ENCODE data around the gene MYF5.

Gene MYF5

DNA sequence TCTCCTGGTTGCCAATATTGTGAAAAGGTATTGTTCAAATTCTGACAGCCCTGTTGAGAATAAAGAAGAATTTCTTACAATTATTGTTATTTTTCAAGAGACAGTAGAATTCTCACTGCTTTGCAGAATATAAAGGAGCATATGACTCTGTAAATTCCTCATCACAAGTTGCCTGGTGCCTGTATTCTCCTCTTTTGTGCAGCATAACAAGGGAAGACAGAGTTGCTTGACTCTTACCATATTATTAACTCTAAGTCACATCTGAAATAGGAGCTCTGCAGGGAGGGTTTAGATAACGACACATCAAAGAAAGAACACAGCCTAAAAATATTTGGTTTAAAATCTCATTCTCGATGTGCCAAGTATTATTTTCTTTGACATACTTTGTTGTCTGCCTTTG is 31.1 kb downstream of the MYF5 start:
- H3K4me3 ChIP-seq (ENCODE audit: low read length), result no peak overlapping the region
- H3K9ac ChIP-seq (ENCODE audit: low read length), result no peak overlapping the region
- no peaks in the 10 kb centered on the region for H3K27me3 ChIP-seq (ENCODE audit: control insufficient read depth, insufficient read depth, low read length)
- H3K4me1 ChIP-seq (ENCODE audit: control insufficient read depth, insufficient read depth, low read length), result no peaks in the 10 kb centered on the region
- no peak overlapping the region for H3K27ac ChIP-seq (ENCODE audit: low read depth, low read length)
- no peaks in the 10 kb centered on the region for H3K36me3 ChIP-seq (ENCODE audit: control insufficient read depth, insufficient read depth, low read length)

DNA sequence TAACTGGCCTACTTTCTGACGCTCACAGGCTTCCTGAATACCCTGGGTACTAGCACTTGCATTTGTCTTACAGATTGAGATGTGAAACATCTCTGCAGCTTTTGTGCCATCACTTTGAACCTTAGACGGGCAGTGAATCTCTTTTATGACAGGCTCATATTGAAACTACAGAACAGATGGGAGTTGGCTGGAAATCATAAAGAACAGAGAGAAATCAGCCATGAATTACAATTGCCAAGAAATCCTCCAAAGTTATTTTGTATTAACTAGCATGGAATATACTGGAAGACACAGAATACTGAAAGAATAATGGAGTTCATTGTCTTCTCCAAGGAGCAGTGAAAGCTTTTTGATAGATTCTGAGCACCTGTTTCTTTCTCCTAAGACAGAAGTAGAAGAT is 32.7 kb downstream of the MYF5 start:
- no peaks in the 10 kb centered on the region for H3K4me1 ChIP-seq (ENCODE audit: control insufficient read depth, insufficient read depth, low read length)
- no peaks in the 10 kb centered on the region for H3K36me3 ChIP-seq (ENCODE audit: control insufficient read depth, insufficient read depth, low read length)
- H3K4me3 ChIP-seq (ENCODE audit: low read length), result no peak overlapping the region
- H3K9ac ChIP-seq (ENCODE audit: low read length), result no peak overlapping the region
- H3K27me3 ChIP-seq (ENCODE audit: control insufficient read depth, insufficient read depth, low read length), result no peaks in the 10 kb centered on the region
- H3K27ac ChIP-seq (ENCODE audit: low read depth, low read length), result no peak overlapping the region

DNA sequence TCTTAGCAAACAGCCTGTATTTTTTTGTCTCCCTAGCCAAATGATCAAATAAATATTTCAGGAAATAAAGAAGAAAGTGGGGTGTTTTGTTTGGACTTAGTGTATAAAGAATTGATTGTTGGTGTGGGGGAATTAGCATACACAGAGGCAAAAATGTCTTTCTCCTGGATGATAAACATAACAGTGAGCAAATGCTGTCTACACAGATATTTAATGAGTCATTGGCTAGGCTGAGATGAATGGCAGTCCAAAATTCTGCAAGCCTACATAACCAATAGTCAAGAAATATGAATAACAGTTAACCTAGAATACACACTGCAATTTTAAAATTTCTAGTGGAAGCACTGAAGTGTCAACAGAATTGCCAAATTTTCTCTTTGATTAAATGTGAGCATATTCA is 35.8 kb downstream of the MYF5 start:
- Histone ChIP-seq H3K9ac (ENCODE audit: low read length) (no peak overlapping the region), H3K36me3 (ENCODE audit: control insufficient read depth, insufficient read depth, low read length) (no peaks in the 10 kb centered on the region), H3K27me3 (ENCODE audit: control insufficient read depth, insufficient read depth, low read length) (no peaks in the 10 kb centered on the region), H3K4me3 (ENCODE audit: low read length) (no peak overlapping the region), H3K27ac (ENCODE audit: low read depth, low read length) (no peak overlapping the region), H3K4me1 (ENCODE audit: control insufficient read depth, insufficient read depth, low read length) (no peaks in the 10 kb centered on the region)

DNA sequence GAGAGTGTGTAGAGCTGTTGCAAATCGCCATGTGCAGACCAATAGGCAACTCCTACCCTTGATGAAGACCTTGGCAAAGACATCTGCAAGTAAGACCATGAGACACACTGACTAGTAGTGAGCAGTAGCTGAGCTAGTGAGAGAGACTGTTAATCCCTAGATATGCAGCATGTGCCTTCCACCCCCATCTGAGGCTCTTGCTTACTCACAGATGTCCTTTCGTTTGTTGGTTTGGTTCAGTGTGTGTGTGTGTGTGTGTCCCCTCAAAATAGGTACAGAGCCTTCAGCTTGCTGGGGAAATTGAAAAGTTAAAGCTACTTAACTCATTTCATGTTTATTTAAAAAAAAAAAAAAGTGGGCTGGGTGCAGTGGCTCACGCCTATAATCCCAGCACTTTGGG is 37.6 kb downstream of the MYF5 start:
- H3K27me3 ChIP-seq (ENCODE audit: control insufficient read depth, insufficient read depth, low read length), result no peaks in the 10 kb centered on the region

DNA sequence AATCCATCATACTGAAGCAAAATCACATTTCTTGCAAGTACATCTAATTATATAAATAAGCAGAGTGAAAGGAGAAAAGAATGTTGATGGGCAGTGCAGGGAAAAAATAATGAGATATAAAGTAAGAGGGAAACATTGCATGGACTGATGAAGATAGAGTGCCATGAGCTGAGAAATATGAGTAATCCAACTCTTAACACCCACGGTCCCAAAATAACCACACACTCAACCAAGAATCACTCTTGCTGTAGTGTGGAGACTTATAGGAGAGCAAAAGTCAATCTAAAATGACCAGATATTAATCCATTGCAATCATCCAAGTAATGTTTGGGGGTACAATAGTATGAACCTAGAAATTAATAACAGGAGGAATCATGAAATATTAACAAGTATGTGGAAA is 40.2 kb downstream of the MYF5 start:
- no peak overlapping the region for H3K9ac ChIP-seq (ENCODE audit: low read length)
- no peaks in the 10 kb centered on the region for H3K36me3 ChIP-seq (ENCODE audit: control insufficient read depth, insufficient read depth, low read length)
- H3K4me3 ChIP-seq (ENCODE audit: low read length), result no peak overlapping the region
- H3K4me1 ChIP-seq (ENCODE audit: control insufficient read depth, insufficient read depth, low read length), result no peaks in the 10 kb centered on the region
- H3K27me3 ChIP-seq (ENCODE audit: control insufficient read depth, insufficient read depth, low read length), result no peaks in the 10 kb centered on the region
- H3K27ac ChIP-seq (ENCODE audit: low read depth, low read length), result no peak overlapping the region

More for the DNA sequence above, 37.6 kb downstream of the MYF5 start:
- Histone ChIP-seq H3K36me3 (ENCODE audit: control insufficient read depth, insufficient read depth, low read length) (no peaks in the 10 kb centered on the region), H3K27ac (ENCODE audit: low read depth, low read length) (no peak overlapping the region), H3K4me1 (ENCODE audit: control insufficient read depth, insufficient read depth, low read length) (no peaks in the 10 kb centered on the region), H3K4me3 (ENCODE audit: low read length) (no peak overlapping the region), H3K9ac (ENCODE audit: low read length) (no peak overlapping the region)

DNA sequence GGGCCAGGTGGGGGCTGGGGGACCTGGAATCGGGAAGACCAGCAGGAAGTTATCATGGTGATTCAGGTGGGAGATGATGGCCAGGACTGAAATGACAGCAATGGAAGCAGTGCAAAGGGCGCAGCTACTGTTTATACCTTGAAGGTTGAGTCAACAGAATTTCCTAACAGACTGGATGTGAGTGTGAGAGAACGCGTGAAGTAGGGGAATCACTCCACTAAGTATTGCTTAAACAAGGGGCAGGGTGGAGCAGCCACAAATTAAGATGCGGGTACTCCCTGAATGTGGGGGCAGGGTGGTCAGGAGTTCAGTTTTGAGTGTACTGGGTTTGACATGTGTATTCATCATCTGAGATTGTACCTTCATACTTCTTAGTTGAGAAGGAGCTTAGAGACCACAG is 45.1 kb downstream of the MYF5 start:
- H3K4me1 ChIP-seq (ENCODE audit: control insufficient read depth, insufficient read depth, low read length), result no peaks in the 10 kb centered on the region
- no peak overlapping the region for H3K4me3 ChIP-seq (ENCODE audit: low read length)
- no peak overlapping the region for H3K27ac ChIP-seq (ENCODE audit: low read depth, low read length)
- no peaks in the 10 kb centered on the region for H3K36me3 ChIP-seq (ENCODE audit: control insufficient read depth, insufficient read depth, low read length)
- no peak overlapping the region for H3K9ac ChIP-seq (ENCODE audit: low read length)
- H3K27me3 ChIP-seq (ENCODE audit: control insufficient read depth, insufficient read depth, low read length), result no peaks in the 10 kb centered on the region

DNA sequence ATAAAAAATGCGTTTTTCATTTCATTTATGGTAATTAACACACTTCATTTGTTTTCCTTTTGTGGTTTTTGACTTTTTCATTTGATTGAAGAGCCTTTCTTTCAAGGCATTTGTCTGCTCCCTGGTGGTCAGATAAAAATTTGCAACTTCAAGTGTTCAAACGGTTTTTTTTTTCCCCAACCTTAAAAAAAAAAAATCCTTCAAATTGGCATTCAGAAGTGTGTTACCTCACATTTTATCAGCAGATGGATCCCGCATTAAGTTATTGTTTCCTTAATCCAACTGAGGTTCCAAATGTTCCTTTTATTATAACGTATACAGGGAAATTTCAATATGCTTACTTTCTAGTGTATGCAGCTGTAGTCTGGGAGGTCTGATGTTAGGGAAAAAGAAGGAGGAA is 47.2 kb downstream of the MYF5 start:
- Histone ChIP-seq H3K9ac (ENCODE audit: low read length) (no peak overlapping the region), H3K4me1 (ENCODE audit: control insufficient read depth, insufficient read depth, low read length) (no peaks in the 10 kb centered on the region), H3K27ac (ENCODE audit: low read depth, low read length) (no peak overlapping the region), H3K4me3 (ENCODE audit: low read length) (no peak overlapping the region), H3K27me3 (ENCODE audit: control insufficient read depth, insufficient read depth, low read length) (no peaks in the 10 kb centered on the region), H3K36me3 (ENCODE audit: control insufficient read depth, insufficient read depth, low read length) (no peaks in the 10 kb centered on the region)

DNA sequence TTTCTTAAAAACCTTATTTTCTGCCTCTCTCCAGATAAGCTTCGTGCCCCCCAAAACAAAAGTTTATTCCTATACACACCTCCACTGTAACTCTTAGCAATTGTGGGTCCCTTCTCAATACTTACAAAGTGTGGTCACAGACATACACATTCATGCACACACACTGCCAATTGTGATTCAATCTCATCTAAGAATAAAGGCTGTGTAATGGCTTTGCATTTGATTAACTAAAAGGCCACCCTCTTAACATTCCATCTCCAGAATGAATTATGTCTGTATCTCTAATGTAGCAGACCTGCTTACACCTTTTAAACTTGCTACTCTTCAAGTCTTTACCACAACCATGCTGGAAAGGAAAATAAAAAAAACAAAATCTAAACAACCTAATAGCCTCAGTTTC is 49.5 kb downstream of the MYF5 start:
- Histone ChIP-seq H3K36me3 (ENCODE audit: control insufficient read depth, insufficient read depth, low read length) (no peaks in the 10 kb centered on the region), H3K27me3 (ENCODE audit: control insufficient read depth, insufficient read depth, low read length) (no peaks in the 10 kb centered on the region)

DNA sequence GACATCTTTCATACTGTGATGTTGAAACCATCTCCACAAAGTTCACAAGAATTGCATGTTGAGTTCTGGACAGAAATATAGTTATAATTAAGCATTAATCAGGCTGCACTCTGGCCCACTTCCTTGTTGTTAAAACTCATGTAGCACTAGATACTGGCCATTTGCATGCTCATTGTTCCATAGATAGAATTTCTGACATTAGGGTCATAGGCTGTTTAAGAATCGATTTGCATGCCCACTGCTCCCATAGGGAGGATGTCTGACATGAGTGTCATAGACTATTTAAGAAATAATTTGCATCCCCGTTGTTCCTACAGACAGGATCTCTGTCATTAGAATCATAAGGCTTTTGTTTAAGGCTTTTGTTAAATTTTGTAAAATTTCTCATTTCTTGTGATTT is 50.2 kb downstream of the MYF5 start:
- no peak overlapping the region for H3K9ac ChIP-seq (ENCODE audit: low read length)
- H3K27ac ChIP-seq (ENCODE audit: low read depth, low read length), result no peak overlapping the region
- no peaks in the 10 kb centered on the region for H3K27me3 ChIP-seq (ENCODE audit: control insufficient read depth, insufficient read depth, low read length)
- no peak overlapping the region for H3K4me3 ChIP-seq (ENCODE audit: low read length)
- H3K36me3 ChIP-seq (ENCODE audit: control insufficient read depth, insufficient read depth, low read length), result no peaks in the 10 kb centered on the region
- H3K4me1 ChIP-seq (ENCODE audit: control insufficient read depth, insufficient read depth, low read length), result no peaks in the 10 kb centered on the region

More for the DNA sequence above, 49.5 kb downstream of the MYF5 start:
- no peaks in the 10 kb centered on the region for H3K4me1 ChIP-seq (ENCODE audit: control insufficient read depth, insufficient read depth, low read length)
- H3K9ac ChIP-seq (ENCODE audit: low read length), result no peak overlapping the region
- no peak overlapping the region for H3K27ac ChIP-seq (ENCODE audit: low read depth, low read length)
- no peak overlapping the region for H3K4me3 ChIP-seq (ENCODE audit: low read length)

Data from rectal smooth muscle tissue (tissue), 1 donor.